BLaER1 treated with 17β-estradiol and CSF1 and Interleukin-3, amounts not matched to agents 10 nM and 100 nM (cell line): ENCODE data around the gene HSD17B13.

Experiments used
- H3K27ac ChIP-seq, 11 experiments: shearing (Covaris generic); formaldehyde crosslinking; 2 replicates each; pipeline ENCODE4 v1.8.1; 2022
- H3K27me3 ChIP-seq, 11 experiments: shearing (Covaris generic); formaldehyde crosslinking; 2 replicates each; pipeline ENCODE4 v1.8.1; 2022
- H3K36me3 ChIP-seq, 11 experiments: shearing (Covaris generic); formaldehyde crosslinking; 2 replicates each; pipeline ENCODE4 v1.8.1; 2022
- H3K4me1 ChIP-seq, 10 experiments: shearing (Covaris generic); formaldehyde crosslinking; 2 replicates each; pipeline ENCODE4 v1.8.1; 2022
- H3K4me2 ChIP-seq, 11 experiments: shearing (Covaris generic); formaldehyde crosslinking; 2 replicates each; pipeline ENCODE4 v1.8.1; 2022
- H3K4me3 ChIP-seq, 10 experiments: shearing (Covaris generic); formaldehyde crosslinking; 2 replicates each; pipeline ENCODE4 v1.8.1; 2022
- H3K9ac ChIP-seq, 11 experiments: shearing (Covaris generic); formaldehyde crosslinking; 2 replicates each; pipeline ENCODE4 v1.8.1; 2022
- H3K9me3 ChIP-seq, 11 experiments: shearing (Covaris generic); formaldehyde crosslinking; replicated peaks in 1 of 11; 2 replicates each; pipeline ENCODE4 v1.8.1; 2022
- H4K20me1 ChIP-seq, 11 experiments: shearing (Covaris generic); formaldehyde crosslinking; 2 replicates each; pipeline ENCODE4 v1.8.1; 2022
- Cebpa-rat ChIP-seq, 11 experiments: shearing (Covaris generic); IDR thresholded peaks; 2 replicates each; pipeline ENCODE4 v1.8.1; 2022

HSD17B13 gene, protein sequence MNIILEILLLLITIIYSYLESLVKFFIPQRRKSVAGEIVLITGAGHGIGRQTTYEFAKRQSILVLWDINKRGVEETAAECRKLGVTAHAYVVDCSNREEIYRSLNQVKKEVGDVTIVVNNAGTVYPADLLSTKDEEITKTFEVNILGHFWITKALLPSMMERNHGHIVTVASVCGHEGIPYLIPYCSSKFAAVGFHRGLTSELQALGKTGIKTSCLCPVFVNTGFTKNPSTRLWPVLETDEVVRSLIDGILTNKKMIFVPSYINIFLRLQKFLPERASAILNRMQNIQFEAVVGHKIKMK

DNA sequence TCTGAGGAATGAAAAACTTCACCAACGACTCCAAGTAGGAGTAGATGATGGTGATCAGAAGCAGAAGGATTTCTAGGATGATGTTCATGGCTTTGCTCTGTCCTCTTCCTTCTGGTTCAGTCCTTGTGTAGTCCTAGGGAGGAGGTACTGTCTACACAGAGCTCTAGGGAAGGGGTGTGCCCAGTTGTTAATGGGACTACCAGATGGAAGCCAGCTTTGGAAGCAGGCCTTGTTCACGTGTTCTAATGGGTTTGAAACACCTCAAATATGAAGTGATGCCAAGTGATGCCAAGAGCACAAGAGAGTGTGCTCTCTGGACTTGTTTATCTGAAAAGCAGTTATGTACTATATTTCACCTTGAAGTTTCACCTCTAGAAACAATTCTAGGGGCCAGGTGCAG, at the start of gene HSD17B13:
TSS of gene HSD17B13 (minus strand) at position 129 of the 400 bp plus-strand sequence. CDS start at position 88, 41 bp downstream.
- Histone ChIP-seq H3K9ac (no peak within 1 kb of the TSS), H3K36me3 (no peaks in the 10 kb centered on the region), H3K27ac (no peak within 1 kb of the TSS), H4K20me1 (no peaks in the 10 kb centered on the region), H3K4me1 (peaks cover 0 to 7% (median 0%) of the 10 kb centered on the region in 10 experiments; a peak in 1 of 20 replicates), H3K9me3 (no peaks in the 10 kb centered on the region), H3K27me3 (no peaks in the 10 kb centered on the region), H3K4me3 (no peak within 1 kb of the TSS), H3K4me2 (no peak within 1 kb of the TSS)
- TF ChIP-seq Cebpa-rat (IDR thresholded peaks at IDR 0.05) = no peak

DNA sequence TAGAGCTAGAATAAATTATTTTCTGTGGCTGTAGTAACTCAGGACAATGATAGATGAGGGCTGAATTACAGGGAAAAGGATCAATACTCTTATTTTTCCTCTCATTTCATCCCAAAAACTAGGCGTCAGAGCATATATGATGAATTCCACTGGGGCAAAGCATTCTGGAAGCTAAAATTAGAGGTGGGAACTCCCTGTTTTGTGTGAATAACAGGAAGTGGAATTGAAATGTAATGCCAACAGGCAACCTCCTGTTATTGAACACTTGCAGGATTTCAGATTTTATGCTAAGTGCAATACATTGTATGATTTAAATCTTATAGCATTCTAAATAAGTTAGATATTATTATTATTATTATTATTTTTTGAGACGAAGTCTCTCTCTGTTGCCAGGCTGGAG, 47.4 kb upstream of the HSD17B13 start:
- no peak overlapping the region for H3K4me3 ChIP-seq
- H3K27me3 ChIP-seq = no peaks in the 10 kb centered on the region
- peaks cover 92 to 100% (median 96%) of the 10 kb centered on the region in 11 experiments for H3K36me3 ChIP-seq
- peaks cover 0 to 14% (median 4%) of the 10 kb centered on the region in 11 experiments; a peak in 9 of 22 replicates for H4K20me1 ChIP-seq
- H3K4me2 ChIP-seq = 0 out of 22 replicates have a peak overlapping the region, but pooled peaks of 1 of the 11 experiments have one; percentile 6
- peaks cover 0 to 50% (median 30%) of the 10 kb centered on the region in 11 experiments; a peak in 20 of 22 replicates for H3K9me3 ChIP-seq
- TF ChIP-seq Cebpa-rat (IDR thresholded peaks at IDR 0.05) = no peak
- no peak overlapping the region for H3K27ac ChIP-seq
- H3K4me1 ChIP-seq = peaks cover 0 to 10% (median 4%) of the 10 kb centered on the region in 10 experiments; a peak in 8 of 20 replicates
- H3K9ac ChIP-seq = no peak overlapping the region

DNA sequence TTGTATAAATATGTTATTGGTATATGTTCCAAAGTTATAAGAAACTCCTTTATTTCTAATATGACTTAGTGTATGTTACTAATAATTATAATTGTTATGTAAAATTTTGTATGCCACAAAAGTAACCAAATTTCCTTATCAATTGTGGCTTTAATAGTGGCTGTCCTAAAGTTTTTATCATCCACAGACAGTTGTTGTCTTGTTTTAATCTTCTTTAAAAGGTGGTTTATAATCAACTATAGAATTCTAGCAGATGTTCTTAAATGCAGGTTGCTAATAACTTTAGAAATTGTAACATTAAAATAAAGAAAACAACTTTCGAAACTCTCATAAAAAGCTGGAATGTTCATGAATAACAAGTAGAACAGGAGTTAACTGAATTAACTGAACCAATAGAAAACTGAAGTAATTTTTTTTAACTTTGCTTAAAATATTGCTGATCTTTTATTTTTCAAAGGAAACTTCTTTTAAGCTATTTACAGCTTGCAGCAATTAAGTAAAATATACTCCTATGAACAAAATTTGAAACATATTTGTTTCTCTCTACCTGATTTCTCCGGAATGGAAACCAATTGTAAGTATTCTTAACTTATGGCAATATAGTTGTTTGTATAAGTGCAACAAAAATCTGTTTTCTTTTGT, 44.0 kb upstream of the HSD17B13 start:
- peaks cover 0 to 3% (median 0%) of the 10 kb centered on the region in 11 experiments; a peak in 1 of 22 replicates for H4K20me1 ChIP-seq
- H3K36me3 ChIP-seq = peaks cover 92 to 100% (median 96%) of the 10 kb centered on the region in 11 experiments
- no peaks in the 10 kb centered on the region for H3K27me3 ChIP-seq
- peaks cover 0 to 54% (median 33%) of the 10 kb centered on the region in 11 experiments; a peak in 20 of 22 replicates for H3K9me3 ChIP-seq
- H3K9ac ChIP-seq = no peak overlapping the region
- no peak for TF ChIP-seq Cebpa-rat (IDR thresholded peaks at IDR 0.05)
- no peak overlapping the region for H3K27ac ChIP-seq
- no peak overlapping the region for H3K4me2 ChIP-seq
- no peak overlapping the region for H3K4me3 ChIP-seq
- H3K4me1 ChIP-seq = peaks cover 0 to 5% (median 0%) of the 10 kb centered on the region in 10 experiments; a peak in 2 of 20 replicates

DNA sequence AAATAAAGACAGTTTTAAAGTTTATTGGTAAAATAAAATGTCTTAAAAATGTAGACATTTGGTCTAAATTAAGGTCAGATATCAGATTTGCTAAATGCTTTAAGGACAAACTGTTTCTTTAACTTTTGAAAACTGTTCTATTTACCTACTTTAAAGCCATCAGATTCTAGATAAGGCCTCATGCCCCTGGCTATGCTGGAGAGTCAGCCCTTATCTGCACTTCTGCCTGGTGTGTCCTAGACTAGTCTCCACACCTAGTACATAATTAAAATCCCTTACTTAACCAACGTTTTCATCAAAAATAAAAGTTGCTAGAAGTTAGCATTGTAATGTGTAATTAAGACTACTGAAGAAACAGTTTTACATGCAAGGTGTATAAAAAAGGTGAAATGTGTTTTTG, 42.7 kb upstream of the HSD17B13 start:
- no peak for TF ChIP-seq Cebpa-rat (IDR thresholded peaks at IDR 0.05)
- no peaks in the 10 kb centered on the region for H3K27me3 ChIP-seq
- no peak overlapping the region for H3K4me3 ChIP-seq
- peaks cover 94 to 100% (median 98%) of the 10 kb centered on the region in 11 experiments for H3K36me3 ChIP-seq
- no peak overlapping the region for H3K4me2 ChIP-seq
- peaks cover 0 to 47% (median 33%) of the 10 kb centered on the region in 11 experiments; a peak in 20 of 22 replicates for H3K9me3 ChIP-seq
- H3K4me1 ChIP-seq = peaks cover 0 to 5% (median 0%) of the 10 kb centered on the region in 10 experiments; a peak in 2 of 20 replicates
- no peak overlapping the region for H3K9ac ChIP-seq
- peaks cover 0 to 3% (median 0%) of the 10 kb centered on the region in 11 experiments; a peak in 2 of 22 replicates for H4K20me1 ChIP-seq
- no peak overlapping the region for H3K27ac ChIP-seq

DNA sequence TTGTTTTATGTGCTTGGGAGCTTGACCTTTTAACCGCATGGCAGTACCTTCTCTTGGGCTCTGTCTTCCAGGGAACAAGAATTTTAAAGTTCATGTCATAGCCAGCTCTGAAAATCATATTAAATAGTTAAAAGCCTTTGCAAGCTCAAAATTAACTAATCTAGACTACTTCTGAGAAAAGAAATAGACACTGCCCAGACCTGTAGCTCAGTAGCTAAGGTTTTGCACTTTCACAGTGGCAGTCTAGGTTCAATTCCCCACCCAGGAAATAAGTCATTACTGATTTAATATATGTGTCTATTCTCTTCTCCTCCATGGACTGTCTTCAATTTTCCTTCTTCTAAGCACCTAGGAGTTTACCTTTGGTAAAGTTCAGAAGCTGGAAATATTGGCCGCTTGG, 40.9 kb upstream of the HSD17B13 start:
- H3K36me3 ChIP-seq = peaks cover 91 to 100% (median 98%) of the 10 kb centered on the region in 11 experiments
- no peak overlapping the region for H3K4me2 ChIP-seq
- H4K20me1 ChIP-seq = peaks cover 0 to 5% (median 0%) of the 10 kb centered on the region in 11 experiments; a peak in 3 of 22 replicates
- no peaks in the 10 kb centered on the region for H3K4me1 ChIP-seq
- peaks cover 0 to 34% (median 22%) of the 10 kb centered on the region in 11 experiments; a peak in 20 of 22 replicates for H3K9me3 ChIP-seq
- H3K27ac ChIP-seq = no peak overlapping the region
- H3K4me3 ChIP-seq = no peak overlapping the region
- no peak for TF ChIP-seq Cebpa-rat (IDR thresholded peaks at IDR 0.05)
- H3K9ac ChIP-seq = no peak overlapping the region
- H3K27me3 ChIP-seq = no peaks in the 10 kb centered on the region

DNA sequence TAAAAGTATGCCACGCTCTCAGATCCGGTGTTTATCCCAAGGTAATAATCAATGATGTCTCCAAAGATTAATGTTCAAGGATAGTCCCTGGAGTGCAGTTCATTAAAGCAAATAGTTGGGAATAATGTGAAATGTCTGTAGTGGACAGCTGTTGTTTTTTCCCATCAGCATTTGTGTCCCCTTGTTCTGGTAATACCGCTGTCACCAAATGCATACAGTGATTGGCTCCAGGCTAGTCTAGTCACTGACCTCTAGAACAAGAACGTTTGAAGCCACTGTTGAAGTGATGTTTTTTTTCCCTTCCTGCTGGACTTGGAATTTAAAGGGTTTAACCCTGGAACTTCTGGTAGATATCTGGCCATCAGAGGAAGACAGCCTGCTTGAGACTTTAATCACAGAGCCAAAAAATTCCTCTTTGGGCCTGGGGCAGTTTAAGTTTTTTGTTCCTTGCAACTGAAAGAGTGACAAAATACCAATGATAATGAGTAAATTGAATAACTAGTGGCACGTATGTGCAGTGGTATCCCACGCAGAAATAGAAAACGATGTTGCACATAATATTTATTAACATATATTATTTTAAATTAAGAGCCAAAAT, 37.8 kb upstream of the HSD17B13 start:
- H3K27ac ChIP-seq = no peak overlapping the region
- peaks cover 75 to 100% (median 94%) of the 10 kb centered on the region in 11 experiments for H3K36me3 ChIP-seq
- no peak for TF ChIP-seq Cebpa-rat (IDR thresholded peaks at IDR 0.05)

DNA sequence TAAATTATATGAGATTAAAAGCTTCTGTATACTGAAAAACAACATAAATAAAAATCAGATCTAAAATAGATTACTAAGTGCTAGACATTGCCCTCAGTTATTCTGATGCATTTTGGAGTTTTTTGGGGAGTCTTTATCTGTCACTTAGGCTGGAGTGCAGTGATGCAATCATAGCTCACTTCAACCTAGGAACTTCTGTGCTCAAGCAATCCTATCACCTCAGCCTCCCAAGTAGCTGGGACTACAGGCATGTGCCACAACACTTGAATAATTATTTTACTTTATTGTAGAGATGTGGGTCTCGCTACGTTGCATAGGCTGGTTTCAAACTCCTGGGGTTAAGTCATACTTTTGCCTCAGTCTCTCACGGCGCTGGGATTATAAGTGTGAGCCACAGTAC, 36.6 kb upstream of the HSD17B13 start:
- no peak; a peak in 1 of 22 replicates for TF ChIP-seq Cebpa-rat (IDR thresholded peaks at IDR 0.05)
- Histone ChIP-seq H3K4me3 (no peak overlapping the region), H3K36me3 (peaks cover 71 to 100% (median 95%) of the 10 kb centered on the region in 11 experiments), H3K4me2 (no peak overlapping the region), H4K20me1 (peaks cover 0 to 7% (median 0%) of the 10 kb centered on the region in 11 experiments; a peak in 3 of 22 replicates), H3K27ac (no peak overlapping the region), H3K9ac (no peak overlapping the region), H3K9me3 (peaks cover 0 to 25% (median 6%) of the 10 kb centered on the region in 11 experiments; a peak in 11 of 22 replicates), H3K4me1 (peaks cover 0 to 7% (median 0%) of the 10 kb centered on the region in 10 experiments; a peak in 1 of 20 replicates), H3K27me3 (no peaks in the 10 kb centered on the region)

More for the DNA sequence above, 37.8 kb upstream of the HSD17B13 start:
- Histone ChIP-seq H3K9me3 (peaks cover 0 to 18% (median 0%) of the 10 kb centered on the region in 11 experiments; a peak in 6 of 22 replicates), H3K4me2 (no peak overlapping the region), H3K9ac (no peak overlapping the region), H3K4me1 (no peaks in the 10 kb centered on the region), H4K20me1 (peaks cover 0 to 7% (median 0%) of the 10 kb centered on the region in 11 experiments; a peak in 3 of 22 replicates), H3K27me3 (no peaks in the 10 kb centered on the region), H3K4me3 (no peak overlapping the region)

DNA sequence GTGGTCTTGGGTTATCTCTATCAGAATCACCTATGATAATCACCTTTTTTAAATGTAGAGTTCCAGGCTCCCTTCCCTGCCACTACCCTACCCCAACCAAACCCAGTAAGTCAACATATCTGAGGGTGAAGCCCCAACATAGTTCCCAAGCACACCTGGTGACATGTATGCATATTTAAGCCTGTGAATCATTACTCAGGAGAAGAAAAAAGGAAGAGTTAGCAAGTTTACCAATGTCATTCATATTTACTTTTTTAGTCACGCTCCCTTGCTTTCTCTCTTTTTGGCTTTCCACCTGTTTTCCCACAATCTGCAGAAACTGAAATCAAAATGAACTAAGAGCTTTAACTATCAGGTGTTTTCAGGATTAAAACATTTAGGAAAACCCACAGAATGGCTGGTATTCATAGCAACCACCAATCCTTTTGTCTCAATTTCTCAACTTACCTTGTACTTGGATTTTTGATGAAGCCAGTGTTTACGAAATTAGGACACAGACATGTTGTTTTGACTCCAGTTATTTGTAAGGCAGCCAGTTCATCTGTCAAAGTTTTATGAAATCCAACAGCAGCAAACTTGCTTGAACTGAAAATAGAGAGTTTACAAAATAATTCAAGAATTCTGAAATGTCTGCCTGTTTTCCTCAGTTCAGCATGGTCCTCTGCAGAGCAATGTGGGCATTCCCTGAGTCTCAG, 34.3 kb upstream of the HSD17B13 start:
- Histone ChIP-seq H3K4me3 (no peak overlapping the region), H4K20me1 (peaks cover 0 to 7% (median 0%) of the 10 kb centered on the region in 11 experiments; a peak in 3 of 22 replicates), H3K4me1 (peaks cover 0 to 11% (median 0%) of the 10 kb centered on the region in 10 experiments; a peak in 1 of 20 replicates), H3K36me3 (peaks cover 61 to 92% (median 86%) of the 10 kb centered on the region in 11 experiments), H3K9me3 (peaks cover 10 to 30% (median 15%) of the 10 kb centered on the region in 11 experiments; a peak in 17 of 22 replicates), H3K4me2 (no peak overlapping the region), H3K9ac (no peak overlapping the region), H3K27me3 (no peaks in the 10 kb centered on the region), H3K27ac (peak overlapping the region in 1 of 11 experiments; percentile 3; a peak in 1 of 22 replicates)
- TF ChIP-seq Cebpa-rat (IDR thresholded peaks at IDR 0.05) = no peak
